ENCODE data around the gene PAQR8.

GRCh38 chr6:52400313-52401041 is 38.5 kb downstream of the PAQR8 start:
- no peak for TF ChIP-seq CTCF (IDR thresholded peaks at IDR 0.05)
- TF ChIP-seq POLR2AphosphoS5 (IDR thresholded peaks at IDR 0.05) = no peak

Measured in transverse colon (tissue), 4 donors.